SW 1271 (cell line): Measurements from ENCODE around the gene LRRC32.
"Not testable (repeated sequence)": the region's sequence is repeated elsewhere in the genome, so short reads cannot be mapped to it uniquely, and the experiment has no call there.

Experiments
- DNase-seq, 2 experiments: peaks; one replicate each; lab custom pipeline; 2025; lab: John Stamatoyannopoulos, UW

Gene LRRC32

DNA sequence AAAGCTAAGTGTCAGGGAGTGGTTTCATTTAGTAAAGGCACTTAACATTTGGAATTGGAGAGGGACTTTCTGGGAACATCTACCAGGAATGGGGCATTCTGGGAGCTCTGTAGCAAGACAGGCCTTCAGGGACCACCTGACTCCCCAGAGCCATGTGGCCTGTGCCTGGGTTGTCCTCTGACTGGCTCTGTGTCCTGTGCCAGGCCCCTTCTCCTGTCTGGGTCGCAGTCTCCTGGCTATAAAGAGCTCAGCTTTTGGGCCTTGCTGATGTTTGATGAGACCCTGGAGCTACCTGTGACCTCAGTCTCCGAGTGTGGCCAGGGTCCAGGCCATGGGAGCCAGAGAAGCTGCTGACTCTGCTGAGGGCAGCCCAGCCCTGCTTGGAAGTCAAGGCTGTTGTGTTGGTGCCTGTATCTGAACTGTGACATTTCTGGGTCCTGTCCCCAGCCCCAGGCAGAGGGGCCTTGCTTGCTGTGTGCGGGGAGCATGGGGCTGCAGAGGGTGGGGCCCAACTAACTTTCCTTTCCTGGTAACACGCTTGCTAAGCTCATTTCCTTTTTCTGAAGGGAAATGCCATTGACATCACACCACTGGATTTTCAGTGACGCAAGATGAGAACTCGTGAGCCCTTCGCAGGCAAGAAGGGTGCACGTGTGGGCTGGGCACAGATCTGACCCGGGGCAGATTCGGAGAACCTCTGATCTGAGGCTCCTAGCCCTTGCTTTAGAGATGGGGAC, 41.3 kb downstream of the LRRC32 start:
- DNase-seq, result no peak

DNA sequence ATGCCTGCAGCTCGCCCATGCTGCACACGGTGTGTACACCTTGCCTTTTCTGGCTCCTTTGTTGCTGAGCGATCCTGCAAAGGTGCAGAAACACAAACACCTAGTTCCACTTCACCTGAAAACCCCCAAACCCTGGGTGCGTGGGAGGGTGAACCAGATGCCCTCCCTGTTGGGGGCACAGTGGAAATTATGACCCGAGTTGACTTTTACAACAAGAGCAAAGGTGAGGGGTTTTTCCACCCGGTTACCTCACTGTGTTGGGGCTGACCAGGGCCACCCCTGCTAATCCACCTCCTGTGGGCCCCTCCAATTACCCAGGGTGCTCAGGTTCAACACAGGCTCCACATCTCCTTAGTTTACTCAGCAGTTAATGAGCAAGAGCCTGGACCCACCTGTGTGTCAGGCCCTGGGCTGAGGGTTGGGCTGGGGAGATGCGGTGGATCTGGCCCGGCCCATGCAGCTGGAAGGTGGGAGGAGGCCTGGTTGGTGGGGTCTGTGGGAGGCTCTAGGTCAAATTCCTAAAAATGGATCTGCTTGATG, 42.1 kb downstream of the LRRC32 start:
- DNase-seq, result no peak

DNA sequence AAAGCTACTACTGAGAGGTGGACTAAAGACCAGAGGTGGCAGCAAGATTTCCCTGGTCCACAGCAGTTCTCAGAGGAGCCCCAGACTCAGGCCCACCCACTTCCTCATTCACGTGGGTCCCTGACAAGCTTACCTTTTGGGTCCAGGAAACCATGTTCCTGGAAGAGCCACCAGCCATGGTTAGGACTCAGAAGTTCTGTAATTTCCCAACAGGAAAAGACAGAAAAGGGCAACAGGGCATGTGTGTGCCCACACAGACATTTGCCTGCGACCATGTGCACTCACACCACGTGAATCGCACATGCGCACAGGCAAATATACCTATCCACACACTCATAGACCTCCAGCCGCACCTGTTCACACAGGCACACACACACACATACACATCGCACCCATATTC, 42.9 kb downstream of the LRRC32 start:
- DNase-seq, result no peak

DNA sequence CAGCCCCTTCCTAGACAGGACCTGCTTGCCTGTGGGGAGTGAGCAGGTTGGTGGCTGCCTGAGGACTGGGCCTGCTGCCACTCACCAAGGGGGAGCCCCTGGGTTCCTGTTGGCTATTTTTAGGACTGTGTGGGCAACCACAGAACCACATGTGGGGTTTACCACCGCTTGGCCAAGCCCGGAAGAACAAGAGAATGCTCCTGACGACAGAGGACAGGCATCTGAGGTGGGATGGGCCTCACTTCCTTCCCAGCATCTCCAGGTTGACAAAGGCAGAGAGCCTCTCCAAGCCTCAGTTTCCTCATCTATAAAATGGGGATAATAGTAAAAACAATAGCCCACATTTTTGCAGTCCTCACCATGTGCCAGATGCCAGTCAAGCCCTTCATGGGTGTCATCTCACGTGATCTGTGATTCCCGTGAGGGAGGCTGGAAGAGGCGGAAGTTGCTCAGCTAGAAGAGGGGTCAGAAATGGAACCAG, 43.6 kb downstream of the LRRC32 start:
- no peak for DNase-seq

DNA sequence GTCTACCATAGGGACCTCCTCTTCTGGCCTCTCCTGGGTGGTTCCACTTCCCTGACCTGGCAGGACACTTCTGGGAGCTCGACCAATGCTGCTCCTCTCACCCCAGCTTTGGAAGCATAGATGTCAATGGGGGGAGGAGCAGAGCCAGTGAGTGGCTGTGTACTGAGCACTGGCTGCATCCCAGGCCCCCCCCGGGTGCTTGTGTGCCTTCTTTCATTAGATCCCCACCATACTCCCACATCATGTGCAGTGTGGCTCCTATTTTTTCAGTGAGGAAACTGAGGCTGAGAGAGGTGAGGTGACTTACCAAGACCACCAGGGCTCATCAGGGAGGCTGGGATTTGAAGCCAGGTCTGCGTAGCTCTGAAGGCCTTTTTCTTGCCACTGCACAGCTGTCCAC, 44.3 kb downstream of the LRRC32 start:
- no peak for DNase-seq

DNA sequence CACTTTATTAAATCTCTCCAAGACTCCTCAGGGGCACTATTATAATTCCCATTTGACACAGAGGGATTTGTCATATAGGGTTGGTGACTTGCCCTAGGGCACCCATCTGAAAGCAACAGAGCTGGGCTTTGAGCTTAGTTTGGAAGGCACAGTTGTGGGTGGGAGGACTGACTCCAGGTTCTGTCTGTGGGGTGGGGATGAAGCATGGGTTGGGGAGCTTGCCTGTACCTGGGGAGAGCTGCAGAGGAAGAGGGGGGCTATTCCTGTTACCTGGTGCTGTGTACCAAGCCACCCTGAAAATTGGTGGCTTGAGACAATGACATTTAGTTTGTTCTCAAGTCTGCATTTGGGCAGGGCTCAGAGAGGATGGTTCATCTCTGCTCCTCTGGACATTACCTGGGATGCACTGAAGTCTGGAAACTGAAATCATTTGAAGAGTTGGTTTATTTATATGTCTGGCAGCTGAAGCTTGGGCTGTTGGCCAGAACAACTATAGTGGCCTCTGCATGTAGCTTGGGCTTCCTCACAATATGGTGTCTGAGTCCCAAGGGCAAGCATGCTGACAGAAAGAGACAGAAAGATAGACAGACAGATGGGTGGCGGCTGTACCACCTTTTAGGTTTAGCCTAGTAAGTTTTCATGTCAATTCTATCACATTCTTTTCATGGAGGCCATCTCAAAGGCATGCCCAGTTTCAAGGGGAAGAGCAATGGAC, 44.9 kb downstream of the LRRC32 start:
- DNase-seq, result no peak

DNA sequence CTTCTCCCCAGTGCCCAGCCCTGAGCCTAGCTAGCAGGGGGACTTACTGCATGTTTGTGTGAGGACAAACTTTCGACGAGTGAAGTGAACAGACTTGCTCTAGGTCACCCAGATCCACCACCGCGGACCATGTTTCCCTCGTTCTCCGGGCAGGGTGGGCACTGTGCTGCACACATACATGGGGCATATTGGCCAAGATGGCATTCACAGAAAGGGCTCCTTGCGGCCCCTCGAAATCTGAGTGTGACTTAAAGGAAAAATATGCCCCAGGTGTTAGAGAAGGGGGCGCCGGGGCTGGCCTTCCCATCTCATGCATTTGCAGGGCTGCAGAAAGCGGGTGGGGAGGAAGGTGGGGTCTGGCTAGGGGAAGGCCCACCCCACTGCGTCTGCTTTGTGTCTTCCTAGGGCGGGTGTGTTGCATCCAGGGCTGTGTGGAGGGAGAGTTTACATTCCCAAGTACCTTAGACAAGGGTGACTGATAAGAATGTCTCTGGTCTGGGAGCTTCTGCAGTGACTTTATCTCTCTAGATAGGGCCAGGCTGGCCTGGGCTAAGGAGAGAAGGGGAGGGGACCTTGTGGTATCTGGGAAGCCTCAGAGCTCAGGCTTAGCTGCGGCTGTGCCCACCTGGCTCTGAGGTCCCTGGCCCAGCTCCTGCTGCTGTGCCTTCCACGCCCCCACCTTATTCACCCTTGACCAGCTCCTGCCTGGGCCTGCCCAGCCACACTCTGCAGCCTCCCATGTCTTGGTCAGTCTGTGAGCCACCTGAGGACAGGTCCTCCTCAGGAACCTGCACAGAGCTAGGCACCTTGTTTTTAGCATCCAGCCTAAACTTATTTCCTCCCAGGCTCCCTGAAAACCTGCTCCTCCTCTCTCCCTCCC, 45.8 kb downstream of the LRRC32 start:
- DNase-seq, result no peak

DNA sequence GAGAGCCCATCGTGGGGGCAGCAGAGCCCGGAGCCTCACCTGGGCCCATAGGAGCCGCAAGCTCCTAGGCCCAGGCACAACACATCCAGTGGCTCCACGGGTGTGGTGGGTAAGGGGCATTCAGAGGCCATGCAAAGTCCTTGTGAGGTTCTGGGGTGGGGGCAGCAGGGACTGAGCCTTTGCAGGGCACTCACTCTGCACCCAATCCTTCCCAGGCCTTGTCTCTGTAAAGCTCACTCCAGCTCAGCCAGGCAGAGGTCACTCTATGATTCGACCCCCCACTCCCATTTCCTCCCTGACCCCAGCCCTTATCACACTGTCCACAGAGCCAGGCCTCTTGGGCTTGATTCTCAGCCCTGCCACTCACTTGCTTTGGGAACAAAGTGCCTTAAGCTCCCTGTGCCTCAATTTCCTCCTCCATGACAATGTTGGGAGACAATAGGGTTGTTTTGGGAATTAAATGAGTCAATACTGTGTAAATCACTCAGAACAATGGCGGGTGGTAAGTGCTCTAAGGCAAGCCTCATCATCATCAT, 46.6 kb downstream of the LRRC32 start:
- DNase-seq, result no peak

DNA sequence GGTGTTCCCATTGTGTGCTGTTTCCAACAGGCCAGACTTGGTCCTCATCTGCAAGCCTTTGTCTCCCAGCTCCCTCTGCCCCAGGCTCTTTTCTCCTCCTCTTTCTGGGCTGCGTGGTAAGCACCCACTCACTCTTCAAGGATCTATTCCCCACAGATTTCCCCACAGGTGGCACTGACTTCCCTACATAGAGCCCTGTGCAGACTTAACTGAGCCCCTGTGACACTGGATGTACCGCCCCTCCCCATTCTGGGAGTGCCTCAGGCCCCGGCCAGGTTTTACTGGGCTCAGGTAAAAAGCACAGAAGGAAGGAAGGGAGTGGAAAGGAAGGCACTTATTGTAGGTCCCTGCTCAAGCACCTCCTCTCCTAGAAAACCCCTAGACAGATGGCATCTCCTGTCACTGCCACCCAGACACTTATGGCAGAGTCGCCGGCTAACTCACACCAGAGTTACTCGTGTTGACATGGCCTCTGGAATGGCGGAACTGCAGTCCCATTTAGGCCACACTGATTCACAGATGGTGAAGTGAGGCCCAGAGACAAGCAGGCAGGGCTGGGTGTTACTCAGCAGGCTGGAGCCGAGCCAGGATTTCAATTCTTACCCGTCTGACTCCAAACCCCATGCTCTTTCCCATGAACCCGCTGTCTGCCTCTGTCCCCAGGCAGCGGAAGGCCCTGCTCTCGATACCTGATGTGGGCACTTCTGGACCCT, 47.2 kb downstream of the LRRC32 start:
- DNase-seq, result no peak

DNA sequence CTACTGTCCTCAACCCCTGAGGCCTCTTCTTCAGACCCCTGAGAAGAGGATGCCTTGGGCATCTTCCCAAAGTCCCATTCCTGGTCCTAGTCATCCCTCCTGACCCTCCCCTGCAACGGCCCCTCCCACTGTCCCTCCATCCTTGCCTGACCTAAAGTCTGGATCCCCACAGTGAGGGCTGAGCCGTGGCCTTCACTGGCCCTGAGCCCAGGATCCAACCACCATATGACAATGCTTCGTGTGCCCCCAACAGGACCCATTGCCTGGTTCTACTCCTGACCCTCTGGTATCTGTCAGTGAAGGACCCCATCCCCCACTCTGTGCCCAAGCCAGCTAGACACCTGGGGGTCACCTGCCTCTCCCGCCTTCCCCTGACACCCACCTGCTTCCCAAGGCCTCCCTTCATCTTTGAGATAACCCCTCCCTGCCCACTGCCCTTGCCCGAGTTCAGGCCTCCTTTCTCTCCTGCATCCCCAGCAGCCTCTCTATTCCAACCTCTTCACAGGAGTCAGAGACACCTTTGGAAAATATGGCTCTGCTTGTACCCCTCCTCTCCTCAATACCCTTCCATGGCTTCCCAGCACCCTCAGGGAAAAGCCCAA, 48.0 kb downstream of the LRRC32 start:
- no peak for DNase-seq

DNA sequence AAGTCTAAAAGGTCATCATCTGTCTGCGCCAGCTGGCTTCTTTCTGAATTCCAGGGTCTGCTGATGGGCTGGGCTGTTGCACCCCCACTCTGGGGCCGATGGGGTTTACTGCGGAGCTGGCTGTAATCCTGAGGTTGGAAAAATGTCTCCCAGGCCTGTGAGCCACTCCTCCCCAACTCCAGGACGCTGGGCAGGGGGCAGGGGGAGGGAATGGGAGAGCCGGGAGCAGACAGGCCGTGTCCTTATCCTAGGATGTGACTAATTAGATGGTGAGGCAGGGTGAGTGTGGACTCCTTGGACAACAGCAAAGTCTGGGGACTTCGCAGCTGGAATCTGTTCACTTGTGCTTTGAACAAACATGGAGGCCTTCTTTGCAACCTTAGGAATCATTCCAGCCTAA, 48.7 kb downstream of the LRRC32 start:
- DNase-seq, result no peak

DNA sequence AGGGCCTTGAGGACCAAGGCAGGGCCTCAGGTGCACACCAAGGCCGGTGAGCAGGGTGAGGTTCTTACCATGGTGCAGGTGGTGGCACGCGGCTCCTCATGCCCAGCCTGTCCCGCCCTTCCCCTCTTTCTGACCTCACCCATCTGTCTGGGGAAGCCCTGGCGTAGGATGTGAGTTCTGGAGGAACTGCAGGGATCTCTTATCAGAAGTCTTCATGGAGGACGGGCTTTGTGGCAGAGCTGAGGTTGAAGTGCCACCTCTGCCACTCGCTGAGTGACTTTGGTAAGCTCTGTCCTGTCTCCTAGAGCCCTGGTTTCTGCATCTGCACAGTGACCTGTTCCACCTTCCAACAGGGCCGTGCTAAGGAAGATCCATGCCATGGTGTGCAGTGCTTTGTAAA, 49.1 kb downstream of the LRRC32 start:
- DNase-seq, result no peak

DNA sequence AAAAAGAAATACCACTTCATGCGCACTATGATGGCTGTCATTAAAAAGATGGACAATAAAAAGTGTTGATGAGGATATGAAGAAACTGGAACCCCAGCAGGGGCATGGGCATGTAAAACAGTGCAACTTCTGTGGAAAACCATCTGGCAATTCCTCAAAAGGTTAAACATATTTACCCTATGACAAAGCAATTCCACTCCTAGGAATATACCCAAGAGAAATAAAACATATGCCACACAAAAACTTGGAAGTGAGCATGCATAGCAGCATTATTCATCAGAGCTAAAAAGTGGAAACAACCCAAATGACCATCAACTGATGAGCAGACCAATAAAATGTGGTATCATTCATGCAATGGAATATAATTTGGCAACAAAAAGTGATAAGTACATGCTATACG, 50.1 kb downstream of the LRRC32 start:
- DNase-seq, result no peak

DNA sequence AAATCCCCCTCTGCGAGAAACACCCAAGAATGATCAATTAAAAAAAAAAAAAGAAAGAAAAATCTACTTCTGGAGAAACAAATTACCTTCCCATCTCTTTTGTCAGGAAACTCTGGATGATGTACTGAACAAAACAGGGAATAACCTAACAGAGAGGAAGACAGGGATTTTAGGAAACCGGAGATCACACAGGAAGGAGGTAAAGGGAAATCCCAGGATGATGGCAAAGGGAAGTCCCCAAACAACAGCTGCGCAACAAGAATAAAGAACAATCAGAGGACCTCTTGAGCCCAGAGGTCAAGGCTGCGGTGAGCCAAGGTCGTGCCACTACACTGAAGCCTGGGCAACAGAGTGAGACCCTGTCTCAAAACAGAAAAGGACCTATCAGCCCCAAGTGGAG, 50.7 kb downstream of the LRRC32 start:
- not testable (repeated sequence) for DNase-seq

DNA sequence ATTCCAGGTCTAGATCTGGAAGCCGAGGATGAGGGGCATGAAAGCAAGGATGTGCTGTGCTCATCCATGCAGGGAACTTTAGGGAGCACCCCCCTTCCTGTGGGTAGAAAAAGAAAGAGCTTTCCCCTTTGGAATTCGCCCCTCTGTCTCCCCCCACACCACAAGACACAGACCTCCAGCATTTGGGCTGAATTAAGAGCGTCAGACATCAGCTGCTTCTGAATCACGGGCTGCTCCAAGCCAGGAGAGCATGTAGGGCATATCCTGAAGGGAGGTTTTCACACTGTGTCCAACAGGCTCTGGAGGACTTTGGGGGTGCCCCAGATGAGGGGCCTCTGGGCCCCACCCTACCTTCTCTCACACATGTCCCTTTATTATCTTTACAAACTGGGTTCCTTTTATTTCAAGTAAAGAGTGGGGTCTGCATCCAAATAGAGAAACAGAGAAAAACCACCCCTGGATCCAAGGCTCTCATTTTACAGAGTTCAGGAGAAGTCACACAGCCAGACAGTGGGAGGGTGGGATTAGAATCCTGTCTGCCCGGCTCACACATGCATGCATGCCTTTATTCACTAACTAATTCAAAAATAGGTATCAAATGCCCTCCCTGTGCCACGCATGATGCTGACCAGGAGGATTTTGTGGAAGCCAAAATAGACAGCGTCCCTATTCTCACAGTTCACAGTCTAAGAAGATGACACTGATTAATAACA, 52.8 kb downstream of the LRRC32 start:
- no peak for DNase-seq

DNA sequence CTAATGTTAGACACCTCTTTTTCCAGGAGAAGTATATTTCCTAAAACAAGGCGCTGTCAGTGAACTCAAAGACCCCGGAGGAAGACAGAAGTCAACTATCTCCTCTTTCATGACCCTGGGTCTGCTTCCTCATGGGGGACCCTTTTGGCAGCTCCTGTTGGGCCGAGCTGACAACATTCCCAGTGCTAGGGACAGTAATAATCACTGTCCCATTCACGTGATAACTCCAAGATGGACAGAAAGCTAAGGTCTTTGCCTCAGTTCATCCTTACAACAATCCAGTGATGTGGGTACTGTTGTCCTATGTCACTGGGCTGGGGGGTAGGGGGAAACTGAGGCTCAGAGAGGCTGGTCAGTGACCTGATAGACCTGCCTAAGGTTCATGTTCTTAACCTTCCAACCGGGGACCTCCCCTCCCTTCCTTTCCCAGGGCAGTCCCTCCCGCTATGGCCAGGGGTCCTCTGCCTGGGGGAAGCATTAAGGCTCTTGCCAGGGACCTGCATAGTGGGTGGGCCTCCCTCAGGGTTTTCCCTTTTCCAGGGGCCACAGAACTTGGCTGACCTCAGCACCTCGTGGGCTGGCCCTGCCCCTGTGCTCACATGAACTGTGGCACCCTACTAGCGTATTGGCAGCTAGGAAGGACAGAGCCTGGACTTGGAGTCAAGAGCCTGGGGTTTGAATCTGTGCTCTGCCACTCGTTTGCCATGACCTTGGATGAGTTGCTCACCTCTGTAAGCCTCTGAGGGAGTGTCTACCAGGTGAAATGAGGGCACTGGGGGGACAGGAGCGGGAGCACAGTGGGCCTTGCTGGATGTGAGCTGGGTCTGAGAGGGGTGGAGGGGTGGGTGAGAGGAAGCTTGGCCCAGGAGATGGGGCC, 53.6 kb downstream of the LRRC32 start:
- no peak for DNase-seq

DNA sequence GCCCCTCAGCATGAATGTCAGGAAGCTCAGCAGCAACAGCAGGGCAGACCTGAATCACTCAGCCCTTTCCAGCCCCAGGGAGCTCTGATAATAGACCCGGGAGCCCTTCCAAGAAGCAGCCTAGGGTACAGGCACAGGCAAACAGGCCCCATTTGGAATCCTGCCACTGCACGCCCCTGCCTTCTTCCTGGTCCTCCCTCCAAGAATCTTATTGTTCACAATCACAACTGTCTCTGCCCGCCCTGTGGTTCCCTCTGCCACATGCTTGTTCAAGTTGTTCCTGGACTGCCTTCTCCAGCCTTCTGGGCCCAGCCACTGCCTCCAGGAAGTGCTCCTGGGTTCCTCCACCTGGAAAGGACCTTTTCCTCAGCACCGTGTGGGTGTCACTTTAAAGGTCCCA, 54.6 kb downstream of the LRRC32 start:
- no peak for DNase-seq

DNA sequence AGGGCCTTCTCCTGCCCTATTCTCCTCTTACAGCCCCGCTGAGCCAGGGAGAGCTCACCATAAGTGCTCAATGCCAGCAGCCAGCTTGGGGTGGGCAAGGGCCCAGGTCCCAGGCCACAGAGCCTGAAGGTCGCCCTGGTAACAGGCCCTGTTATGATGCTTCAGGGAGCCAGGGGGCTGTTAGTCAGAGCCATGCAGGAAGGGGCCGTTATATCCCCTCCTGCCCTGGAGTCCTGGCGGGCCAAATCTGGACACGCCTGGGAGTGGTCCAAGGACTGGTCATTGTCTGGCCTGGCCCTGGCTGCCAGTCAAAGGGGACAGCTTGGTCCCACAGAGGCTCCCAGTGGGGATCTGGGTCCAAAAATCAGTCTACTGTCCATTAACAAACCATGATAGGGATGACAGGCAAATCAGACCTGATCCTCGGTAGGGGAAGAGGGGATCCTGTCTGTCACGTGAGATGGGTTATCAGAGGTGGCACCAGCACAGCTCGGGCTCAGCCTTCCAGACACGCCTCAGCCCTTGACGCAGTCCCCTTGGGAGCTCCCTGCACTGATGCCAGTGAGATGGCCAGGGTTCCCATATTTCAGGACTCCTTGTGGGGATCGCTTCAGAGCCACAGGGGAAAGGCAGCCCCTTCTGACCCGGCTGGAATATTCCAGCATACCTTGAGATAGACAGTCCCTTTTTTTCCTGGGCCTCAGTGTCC, 55.9 kb downstream of the LRRC32 start:
- no peak for DNase-seq

DNA sequence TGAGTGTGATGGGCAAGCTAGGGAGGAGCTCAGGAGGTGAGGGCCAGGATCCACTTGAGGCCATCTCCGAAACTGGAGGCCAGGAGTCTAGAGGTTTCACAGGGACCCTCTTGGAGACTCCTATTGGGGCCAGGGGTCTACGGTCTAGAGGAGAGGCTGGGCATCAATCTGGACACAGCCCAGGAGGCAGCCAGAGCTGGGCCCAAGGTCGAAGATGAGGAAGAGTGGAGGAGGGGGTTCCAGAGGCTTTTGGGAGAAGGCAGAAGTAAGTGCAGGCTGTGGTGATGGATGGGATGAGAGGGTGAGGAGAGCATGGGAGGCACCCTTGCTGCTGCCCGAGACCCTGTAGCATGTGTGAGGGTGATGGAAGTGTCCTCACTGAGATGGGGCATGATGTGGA, 56.6 kb downstream of the LRRC32 start:
- DNase-seq, result no peak
